GM23338 (cell line): ENCODE measurements around the gene APOD. TPM values are rescaled to one million over a fixed set of nuclear protein-coding genes. Genes with fewer than 3 reads are reported as not detected.

Source experiments
- ATAC-seq: fragments of 200-7000 bp; cut with Tn5 transposase; 3 replicates; pipeline ENCODE4 v1.9.1; 2020
- DNase-seq: peaks from one replicate; pipeline ENCODE4 v3.0.0-alpha.2; 2015; ENCODE audit warnings: low spot score
- H2AFZ ChIP-seq: fragments of 200-600 bp; sonication (generic); 2 replicates; pipeline ENCODE4 v1.8.0; 2016; ENCODE audit warnings: antibody characterized with exemption, mild to moderate bottlenecking, moderate library complexity
- H3F3A ChIP-seq: fragments of 200-600 bp; sonication (generic); replicated peaks from 2 replicates; pipeline ENCODE4 v1.8.0; 2017; ENCODE audit warnings: antibody characterized with exemption, mixed run types, low read depth
- H3K27ac ChIP-seq: fragments of 200-600 bp; sonication (generic); 2 replicates; pipeline ENCODE4 v1.6.1; 2016; ENCODE audit warnings: low read depth
- H3K27me3 ChIP-seq: fragments of 200-600 bp; sonication (generic); 2 replicates; pipeline ENCODE4 v1.8.0; 2016; ENCODE audit warnings: mild to moderate bottlenecking, mixed run types, moderate library complexity; ENCODE audit not compliant: insufficient read depth
- H3K36me3 ChIP-seq: fragments of 200-600 bp; sonication (generic); 2 replicates; pipeline ENCODE4 v1.8.0; 2016; ENCODE audit warnings: mild to moderate bottlenecking; ENCODE audit not compliant: insufficient read depth
- H3K4me1 ChIP-seq: fragments of 200-600 bp; sonication (generic); 2 replicates; pipeline ENCODE4 v1.8.0; 2016; ENCODE audit warnings: mild to moderate bottlenecking, moderate library complexity; ENCODE audit not compliant: insufficient read depth
- H3K4me2 ChIP-seq: fragments of 200-600 bp; sonication (generic); 2 replicates; pipeline ENCODE4 v1.7.1; 2017; ENCODE audit warnings: mixed run types
- H3K4me3 ChIP-seq: fragments of 200-600 bp; sonication (generic); 2 replicates; pipeline ENCODE4 v1.6.1; 2016; ENCODE audit warnings: mixed run types
- H3K79me2 ChIP-seq: fragments of 200-600 bp; sonication (generic); replicated peaks from 2 replicates; pipeline ENCODE4 v1.8.0; 2017; ENCODE audit warnings: mild to moderate bottlenecking; ENCODE audit not compliant: insufficient read depth
- H3K9me2 ChIP-seq: fragments of 200-600 bp; sonication (generic); 2 replicates; pipeline ENCODE4 v1.8.0; 2017; ENCODE audit not compliant: insufficient read depth
- H4K20me1 ChIP-seq: fragments of 200-600 bp; sonication (generic); replicated peaks from 2 replicates; pipeline ENCODE4 v1.8.0; 2017; ENCODE audit warnings: mild to moderate bottlenecking; ENCODE audit not compliant: insufficient read depth
- H3K27ac Mint-ChIP-seq: 2 replicates; pipeline ENCODE4 v1.8.0; 2020; ENCODE audit warnings: inconsistent platforms, mild to moderate bottlenecking, moderate library complexity, mixed read lengths
- H3K27me3 Mint-ChIP-seq: 3 replicates; pipeline ENCODE4 v1.8.0; 2022; ENCODE audit warnings: low read depth, mild to moderate bottlenecking, moderate library complexity, mixed read lengths, inconsistent platforms; ENCODE audit not compliant: insufficient read depth, poor library complexity
- H3K36me3 Mint-ChIP-seq: 3 replicates; pipeline ENCODE4 v1.8.0; 2021; ENCODE audit warnings: low read depth, mild to moderate bottlenecking, inconsistent platforms, moderate library complexity, mixed read lengths
- H3K4me1 Mint-ChIP-seq: 3 replicates; pipeline ENCODE4 v1.8.0; 2020; ENCODE audit warnings: mild to moderate bottlenecking, inconsistent platforms, mixed read lengths
- H3K4me3 Mint-ChIP-seq: 3 replicates; pipeline ENCODE4 v1.8.0; 2021; ENCODE audit warnings: moderate library complexity, mild to moderate bottlenecking, inconsistent platforms, mixed read lengths
- H3K9me3 Mint-ChIP-seq: 3 replicates; pipeline ENCODE4 v1.8.0; 2020; ENCODE audit warnings: moderate library complexity, mild to moderate bottlenecking, inconsistent platforms, mixed read lengths
- CREB1 ChIP-seq: fragments of 250-450 bp; sonication (Bioruptor Pico); IDR thresholded peaks from 2 replicates; pipeline ENCODE4 v1.5.0; 2020; ENCODE audit warnings: low read depth, mild to moderate bottlenecking, moderate library complexity
- CTCF ChIP-seq, 2 experiments: fragments of 200-600 bp in 1 of 2; sonication (generic) in 1 of 2; conservative IDR thresholded peaks; 2 replicates each; pipeline versions ENCODE4 v1.5.1 to v1.6.1; 2016 to 2017; ENCODE audit warnings: antibody characterized with exemption in 2 of 2, low read depth in 2 of 2, mild to moderate bottlenecking in 2 of 2, moderate library complexity in 1 of 2
- EZH2 ChIP-seq: fragments of 200-600 bp; sonication (generic); IDR thresholded peaks from one replicate; pipeline ENCODE4 v1.8.0; 2017; ENCODE audit warnings: antibody characterized with exemption, mild to moderate bottlenecking, low read depth; ENCODE audit not compliant: unreplicated experiment
- EZH2phosphoT487 ChIP-seq: fragments of 200-600 bp; sonication (generic); IDR thresholded peaks from one replicate; pipeline ENCODE4 v1.8.1; 2018; ENCODE audit warnings: antibody characterized with exemption; ENCODE audit not compliant: unreplicated experiment
- JUNB ChIP-seq: IDR thresholded peaks from one replicate; pipeline ENCODE4 v1.6.1; 2016; ENCODE audit warnings: antibody characterized with exemption; ENCODE audit not compliant: unreplicated experiment
- NANOG ChIP-seq: IDR thresholded peaks from 2 replicates; pipeline ENCODE4 v1.6.1; 2016; ENCODE audit warnings: antibody characterized with exemption, borderline replicate concordance
- POLR2AphosphoS5 ChIP-seq: IDR thresholded peaks from 2 replicates; pipeline ENCODE4 v1.6.1; 2016; ENCODE audit warnings: antibody characterized with exemption, low read depth
- STAT1 ChIP-seq: IDR thresholded peaks from one replicate; pipeline ENCODE4 v1.6.1; 2016; ENCODE audit warnings: antibody characterized with exemption; ENCODE audit not compliant: unreplicated experiment
- ZNF114 ChIP-seq: fragments of 250-450 bp; sonication (Bioruptor Pico); IDR thresholded peaks from 2 replicates; pipeline ENCODE4 v1.5.0; 2020; ENCODE audit warnings: mild to moderate bottlenecking, moderate library complexity
- ZNF331 ChIP-seq: fragments of 250-450 bp; sonication (Bioruptor Pico); IDR thresholded peaks from 2 replicates; pipeline ENCODE4 v1.5.0; 2020; ENCODE audit warnings: low read depth, mild to moderate bottlenecking, moderate library complexity
- ZNF462 ChIP-seq: fragments of 250-450 bp; sonication (Bioruptor Pico); IDR thresholded peaks from 2 replicates; pipeline ENCODE4 v1.5.0; 2020; ENCODE audit warnings: mild to moderate bottlenecking, moderate library complexity
- polyA plus RNA-seq: library from polyadenylated mRNA; unstranded; fragments of >200 nt; fragmentation: Nextera tagmentation; extraction: Ambion mirVana; gene quantifications from 2 replicates; pipeline ENCODE4 v1.2.1, GENCODE V29; 2016
- total RNA-seq: library from RNA; depleted of rRNA; stranded (reverse); fragments of >200 nt; shearing (Covaris generic); gene quantifications from 2 replicates; pipeline ENCODE4 v1.2.3, GENCODE V29; 2014
- TF ChIP-seq, protein P1 (sequence below): IDR thresholded peaks from 2 replicates; pipeline ENCODE4 v1.6.1; 2016; ENCODE audit warnings: antibody characterized with exemption

Gene APOD
- total and polyA plus RNA-seq, 2 experiments from 2014 or later = not detected

DNA sequence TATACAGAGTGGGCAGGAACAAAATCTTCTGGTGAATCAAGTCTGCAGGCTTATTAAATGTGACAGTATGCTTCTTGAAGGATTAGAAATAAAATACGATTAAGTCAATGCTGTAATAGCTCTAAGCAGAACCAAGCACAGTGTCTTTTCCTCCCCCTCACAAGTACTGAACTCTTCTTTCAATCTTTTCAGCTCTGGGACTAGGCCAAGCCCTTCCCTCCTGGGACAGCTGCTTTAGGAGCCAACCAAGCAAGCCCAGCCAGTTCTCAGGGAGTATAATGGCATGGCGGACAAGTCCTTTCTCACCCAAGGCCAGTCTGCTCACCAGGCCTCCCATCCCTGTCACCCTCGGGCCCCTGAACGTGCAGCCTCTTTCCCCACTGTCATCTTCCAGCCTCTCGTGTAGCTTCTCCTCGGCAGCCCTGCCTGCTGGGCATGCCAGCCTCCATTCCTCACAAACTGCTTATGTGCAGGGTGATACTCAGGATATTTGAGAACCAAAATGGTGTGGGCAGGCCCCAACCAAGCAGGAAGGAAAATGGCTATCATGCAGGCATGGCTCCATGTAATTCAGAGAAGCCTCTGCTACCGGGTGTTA is 32.3 kb downstream of the APOD start:
- Histone ChIP-seq H3K9me2 (no peaks in the 10 kb centered on the region), H3K4me2 (no peak overlapping the region), H3K27ac (no peak overlapping the region), H3K27me3 (no peaks in the 10 kb centered on the region), H3K4me1 (peaks cover 24% of the 10 kb centered on the region), H4K20me1 (no peaks in the 10 kb centered on the region), H3K79me2 (no peaks in the 10 kb centered on the region), H3K36me3 (no peaks in the 10 kb centered on the region), H2AFZ (peak overlapping the region; percentile 28; the same call in 1 of the 2 replicates), H3F3A (no peaks in the 10 kb centered on the region), H3K4me3 (no peak overlapping the region)
- DNase-seq = no peak
- Mint-ChIP-seq H3K9me3 (no peaks in the 10 kb centered on the region), H3K27ac (no peak overlapping the region), H3K36me3 (no peaks in the 10 kb centered on the region), H3K4me1 (peaks cover 38% of the 10 kb centered on the region), H3K27me3 (peaks cover 18% of the 10 kb centered on the region), H3K4me3 (no peak overlapping the region)
- TF ChIP-seq CREB1 (CRISPR knock-in tag) (no peak), EZH2 (no peak), NANOG (no peak), ZNF331 (no peak), JUNB (no peak), STAT1 (no peak), CTCF (conservative IDR thresholded peaks at IDR 0.05; ENCODE audit: low read depth in 2 of 2) (no peak), ZNF114 (CRISPR knock-in tag) (no peak), EZH2phosphoT487 (no peak), POLR2AphosphoS5 (no peak), ZNF462 (no peak)
- TF ChIP-seq, protein P1, sequence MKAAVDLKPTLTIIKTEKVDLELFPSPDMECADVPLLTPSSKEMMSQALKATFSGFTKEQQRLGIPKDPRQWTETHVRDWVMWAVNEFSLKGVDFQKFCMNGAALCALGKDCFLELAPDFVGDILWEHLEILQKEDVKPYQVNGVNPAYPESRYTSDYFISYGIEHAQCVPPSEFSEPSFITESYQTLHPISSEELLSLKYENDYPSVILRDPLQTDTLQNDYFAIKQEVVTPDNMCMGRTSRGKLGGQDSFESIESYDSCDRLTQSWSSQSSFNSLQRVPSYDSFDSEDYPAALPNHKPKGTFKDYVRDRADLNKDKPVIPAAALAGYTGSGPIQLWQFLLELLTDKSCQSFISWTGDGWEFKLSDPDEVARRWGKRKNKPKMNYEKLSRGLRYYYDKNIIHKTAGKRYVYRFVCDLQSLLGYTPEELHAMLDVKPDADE = no peak
- no peak for ATAC-seq
